ENCODE results near the gene PGBD1. TPM values are rescaled to one million over a fixed set of nuclear protein-coding genes. Genes with fewer than 3 reads are reported as not detected.

PGBD1 gene
- total RNA-seq, 1 donor from 2014 or later: 7.8 TPM

- Mint-ChIP-seq H3K36me3 (ENCODE audit: unreplicated experiment) (peaks cover 29% of the 10 kb centered on the region), H3K4me3 (ENCODE audit: unreplicated experiment) (no peak overlapping the region), H3K4me1 (ENCODE audit: unreplicated experiment) (no peaks in the 10 kb centered on the region), H3K9me3 (ENCODE audit: unreplicated experiment) (peaks cover 32% of the 10 kb centered on the region), H3K27ac (ENCODE audit: unreplicated experiment) (no peak overlapping the region), H3K27me3 (ENCODE audit: unreplicated experiment) (no peaks in the 10 kb centered on the region)
- TF ChIP-seq CTCF (IDR thresholded peaks at IDR 0.05): no peak
- DNase-seq (ENCODE audit: extremely low spot score, unreplicated experiment): no peak
Measured at GRCh38 chr6:28323813-28324424, 42.5 kb downstream of the PGBD1 start.

GRCh38 chr6:28326371-28326948 is 45.1 kb downstream of the PGBD1 start:
- no peak overlapping the region for H3K27ac Mint-ChIP-seq (ENCODE audit: unreplicated experiment)
- H3K4me3 Mint-ChIP-seq (ENCODE audit: unreplicated experiment): no peak overlapping the region
- peaks cover 32% of the 10 kb centered on the region for H3K36me3 Mint-ChIP-seq (ENCODE audit: unreplicated experiment)
- no peak for TF ChIP-seq CTCF (IDR thresholded peaks at IDR 0.05)
- H3K9me3 Mint-ChIP-seq (ENCODE audit: unreplicated experiment): peaks cover 32% of the 10 kb centered on the region
- no peaks in the 10 kb centered on the region for H3K27me3 Mint-ChIP-seq (ENCODE audit: unreplicated experiment)
- DNase-seq (ENCODE audit: extremely low spot score, unreplicated experiment): no peak
- H3K4me1 Mint-ChIP-seq (ENCODE audit: unreplicated experiment): no peaks in the 10 kb centered on the region

- H3K36me3 Mint-ChIP-seq (ENCODE audit: unreplicated experiment): peaks cover 28% of the 10 kb centered on the region
- H3K27ac Mint-ChIP-seq (ENCODE audit: unreplicated experiment): no peak overlapping the region
- DNase-seq (ENCODE audit: extremely low spot score, unreplicated experiment): no peak
- peaks cover 6% of the 10 kb centered on the region for H3K4me1 Mint-ChIP-seq (ENCODE audit: unreplicated experiment)
- no peaks in the 10 kb centered on the region for H3K27me3 Mint-ChIP-seq (ENCODE audit: unreplicated experiment)
- no peak overlapping the region for H3K4me3 Mint-ChIP-seq (ENCODE audit: unreplicated experiment)
- TF ChIP-seq CTCF (IDR thresholded peaks at IDR 0.05): no peak
- H3K9me3 Mint-ChIP-seq (ENCODE audit: unreplicated experiment): peaks cover 20% of the 10 kb centered on the region
Measured at GRCh38 chr6:28330041-28330440, 48.7 kb downstream of the PGBD1 start.

GRCh38 chr6:28333047-28333446 is 51.7 kb downstream of the PGBD1 start:
- Mint-ChIP-seq H3K4me1 (ENCODE audit: unreplicated experiment) (peaks cover 6% of the 10 kb centered on the region), H3K27ac (ENCODE audit: unreplicated experiment) (no peak overlapping the region), H3K27me3 (ENCODE audit: unreplicated experiment) (no peaks in the 10 kb centered on the region), H3K4me3 (ENCODE audit: unreplicated experiment) (no peak overlapping the region), H3K9me3 (ENCODE audit: unreplicated experiment) (no peaks in the 10 kb centered on the region), H3K36me3 (ENCODE audit: unreplicated experiment) (peaks cover 5% of the 10 kb centered on the region)
- no peak for TF ChIP-seq CTCF (IDR thresholded peaks at IDR 0.05)
- no peak for DNase-seq (ENCODE audit: extremely low spot score, unreplicated experiment)

GRCh38 chr6:28333599-28334018 is 52.2 kb downstream of the PGBD1 start:
- Mint-ChIP-seq H3K27ac (ENCODE audit: unreplicated experiment) (no peak overlapping the region), H3K4me1 (ENCODE audit: unreplicated experiment) (peaks cover 6% of the 10 kb centered on the region), H3K4me3 (ENCODE audit: unreplicated experiment) (no peak overlapping the region), H3K27me3 (ENCODE audit: unreplicated experiment) (no peaks in the 10 kb centered on the region), H3K9me3 (ENCODE audit: unreplicated experiment) (no peaks in the 10 kb centered on the region), H3K36me3 (ENCODE audit: unreplicated experiment) (peaks cover 5% of the 10 kb centered on the region)
- DNase-seq (ENCODE audit: extremely low spot score, unreplicated experiment): no peak
- TF ChIP-seq CTCF (IDR thresholded peaks at IDR 0.05): no peak

Data from osteocyte (in vitro differentiated cells).